B cell (primary cell): Measurements from ENCODE around the gene MLKL. TPM values are rescaled to one million over a fixed set of nuclear protein-coding genes. Genes with fewer than 3 reads are reported as not detected.

ENCODE experiments used
- ATAC-seq: fragments of 200-7000 bp; cut with Tn5 transposase; one replicate; pipeline ENCODE4 v1.10.0; 2021; ENCODE audit warnings: low read depth, mild to moderate bottlenecking, moderate number of reproducible peaks, moderate library complexity
- CTCF ChIA-PET: fragments of 350-600 bp; sonication (Branson Sonifier 250); formaldehyde crosslinking; loops from one replicate; lab custom pipeline; 2021; ENCODE audit warnings: antibody characterized with exemption, inconsistent platforms; lab: Charles Lee
- POLR2A ChIA-PET: fragments of 350-600 bp; sonication (Branson Sonifier 250); formaldehyde crosslinking; loops from one replicate; lab custom pipeline; 2021; ENCODE audit warnings: antibody characterized with exemption; lab: Charles Lee
- DNase-seq: peaks from one replicate; pipeline ENCODE4 v3.0.0; 2013
- H2AFZ ChIP-seq: 2 replicates; pipeline ENCODE4 v1.6.1; 2012; ENCODE audit warnings: mild to moderate bottlenecking, low read depth, low read length; ENCODE audit not compliant: insufficient read depth, poor library complexity, severe bottlenecking
- H3K27ac ChIP-seq, 2 donors: 1 replicate in 1 of 2; 2 replicates in 1 of 2; pipeline ENCODE4 v1.5.1; 2012 to 2013; ENCODE audit warnings: low read length in 2 of 2, mild to moderate bottlenecking in 2 of 2, moderate library complexity in 1 of 2
- H3K27me3 ChIP-seq, 4 experiments: fragments of 200-600 bp in 1 of 4; sonication (generic) in 1 of 4; replicated peaks in 1 of 4; 1 replicate in 2 of 4; 2 replicates in 2 of 4; pipeline versions ENCODE4 v1.6.1 to v1.7.0; 2013 to 2016; ENCODE audit warnings: low read length in 3 of 4, mild to moderate bottlenecking in 2 of 4, mixed read lengths in 1 of 4, moderate library complexity in 1 of 4; ENCODE audit not compliant: insufficient read depth in 4 of 4, control insufficient read depth in 3 of 4; ENCODE audit errors: control extremely low read depth in 1 of 4
- H3K36me3 ChIP-seq, 2 experiments: replicated peaks in 1 of 2; 1 replicate in 1 of 2; 2 replicates in 1 of 2; pipeline versions ENCODE4 v1.6.1 to v1.7.1; 2013; ENCODE audit warnings: low read length in 1 of 2; ENCODE audit not compliant: insufficient read depth in 2 of 2, control insufficient read depth in 1 of 2; ENCODE audit errors: control extremely low read depth in 1 of 2, extremely low read depth in 1 of 2
- H3K4me1 ChIP-seq, 2 donors: fragments of 200-600 bp in 1 of 2; sonication (generic) in 1 of 2; 1 replicate in 1 of 2; 2 replicates in 1 of 2; pipeline versions ENCODE4 v1.5.1 to v1.6.1; 2013 to 2017; ENCODE audit warnings: low read length in 2 of 2; ENCODE audit not compliant: control insufficient read depth in 2 of 2, insufficient read depth in 2 of 2
- H3K4me2 ChIP-seq: replicated peaks from 2 replicates; pipeline ENCODE3; 2012; ENCODE audit warnings: mild to moderate bottlenecking, low read depth, low read length; ENCODE audit not compliant: poor library complexity, severe bottlenecking
- H3K4me3 ChIP-seq, 5 experiments: fragments of 200-600 bp in 1 of 5; sonication (generic) in 1 of 5; 1 replicate in 3 of 5; 2 replicates in 2 of 5; pipeline versions ENCODE4 v1.5.1 to v1.7.0; 2011 to 2016; ENCODE audit warnings: low read length in 4 of 5, mild to moderate bottlenecking in 4 of 5, low read depth in 2 of 5, control low read depth in 1 of 5, moderate library complexity in 1 of 5; ENCODE audit not compliant: insufficient read depth in 1 of 5; ENCODE audit errors: control extremely low read depth in 1 of 5, extremely low read depth in 1 of 5
- H3K79me2 ChIP-seq: fragments of 200-600 bp; sonication (generic); one replicate; pipeline ENCODE4 v1.6.0; 2016; ENCODE audit warnings: low read length; ENCODE audit not compliant: control insufficient read depth, insufficient read depth
- H3K9ac ChIP-seq: fragments of 200-600 bp; sonication (generic); 2 replicates; pipeline ENCODE4 v1.6.1; 2017; ENCODE audit warnings: mild to moderate bottlenecking, low read length, moderate library complexity
- H3K9me3 ChIP-seq, 3 donors: one replicate each; pipeline versions ENCODE4 v1.6.1 to v1.7.1; 2013; ENCODE audit warnings: low read length in 2 of 3; ENCODE audit not compliant: control insufficient read depth in 2 of 3, insufficient read depth in 1 of 3; ENCODE audit errors: control extremely low read depth in 1 of 3
- H4K20me1 ChIP-seq: 2 replicates; pipeline ENCODE4 v1.6.0; 2012; ENCODE audit warnings: mild to moderate bottlenecking, low read length; ENCODE audit not compliant: insufficient read depth, control insufficient read depth, poor library complexity, severe bottlenecking
- H3K27ac Mint-ChIP-seq: one replicate; pipeline ENCODE4 v1.8.0; 2021; ENCODE audit warnings: mixed read lengths
- H3K27me3 Mint-ChIP-seq: one replicate; pipeline ENCODE4 v1.8.0; 2021; ENCODE audit warnings: mixed read lengths
- H3K4me1 Mint-ChIP-seq: one replicate; pipeline ENCODE4 v1.8.0; 2021; ENCODE audit warnings: mixed read lengths
- H3K4me3 Mint-ChIP-seq: one replicate; pipeline ENCODE4 v1.8.0; 2021; ENCODE audit warnings: mixed read lengths
- H3K9me3 Mint-ChIP-seq: one replicate; pipeline ENCODE4 v1.8.0; 2022; ENCODE audit warnings: mixed read lengths; ENCODE audit not compliant: insufficient read depth
- CTCF ChIP-seq: fragments of 200-600 bp; IDR thresholded peaks from one replicate; pipeline ENCODE4 v1.8.0; 2022; ENCODE audit warnings: antibody characterized with exemption, mild to moderate bottlenecking
- EZH2 ChIP-seq: IDR thresholded peaks from 2 replicates; pipeline ENCODE4 v1.6.1; 2012; ENCODE audit warnings: borderline replicate concordance, low read depth, mild to moderate bottlenecking, moderate library complexity, low read length; ENCODE audit not compliant: insufficient read depth, poor library complexity, severe bottlenecking
- WGBS: methylation state at CpG from one replicate; pipeline ENCODE4 v1.1.5; 2013; ENCODE audit warnings: missing lambda C conversion rate; ENCODE audit not compliant: insufficient coverage; 5-methylcytosine and 5-hydroxymethylcytosine counted together
- intact Hi-C: fragments of 100-400 bp; cut with micrococcal nuclease; formaldehyde crosslinking; loops from one replicate; pipeline ENCODE4 v1.10.0; 2022
- polyA plus RNA-seq: library from polyadenylated mRNA; depleted of rRNA; stranded (reverse); fragments of >200 nt; gene quantifications from 2 replicates; pipeline ENCODE4 v1.2.3, GENCODE V29; 2012
- total RNA-seq, 2 donors: library from RNA; stranded (reverse); fragments of 120-200 nt in 1 of 2; gene quantifications; 1 replicate in 1 of 2; 2 replicates in 1 of 2; pipeline versions ENCODE4 v1.2.3 to v1.2.4, GENCODE V29; 2013 to 2022

MLKL gene
- total and polyA plus RNA-seq, 2 donors (not counting 1 experiment from before 2014, with no cell fraction given) = 13.4 to 19.7 TPM

GRCh38 chr16:74739275-74739674 lies 38.6 kb upstream of the MLKL start:
- Histone ChIP-seq H3K27ac (no peak overlapping the region), H3K4me1 (no peaks in the 10 kb centered on the region), H3K79me2 (no peaks in the 10 kb centered on the region), H2AFZ (no peak overlapping the region), H3K9ac (no peak overlapping the region), H3K4me2 (no peak overlapping the region), H3K9me3 (no peaks in the 10 kb centered on the region), H4K20me1 (no peaks in the 10 kb centered on the region), H3K4me3 (no peak overlapping the region), H3K36me3 (no peaks in the 10 kb centered on the region), H3K27me3 (no peaks in the 10 kb centered on the region)
- Mint-ChIP-seq H3K9me3 (no peaks in the 10 kb centered on the region), H3K4me3 (no peak overlapping the region), H3K27ac (no peak overlapping the region), H3K27me3 (no peaks in the 10 kb centered on the region), H3K4me1 (no peaks in the 10 kb centered on the region)
- ChIA-PET CTCF (no interaction called here), POLR2A (interaction anchor here (0.6 kb wide), 1 partner anchor 573 kb away, joined by 3 read pairs; no protein-coding TSS in a partner anchor)
- intact Hi-C loops = no loop called here
- ATAC-seq = no peak
- 98% methylated on average over 6 of the region's 6 CpGs for WGBS
- DNase-seq = no peak
- TF ChIP-seq EZH2 (no peak), CTCF (no peak)

GRCh38 chr16:74738816-74739215 lies 38.2 kb upstream of the MLKL start:
- H3K9me3 ChIP-seq = no peaks in the 10 kb centered on the region
- Mint-ChIP-seq H3K4me1 (no peaks in the 10 kb centered on the region), H3K27me3 (no peaks in the 10 kb centered on the region), H3K27ac (no peak overlapping the region), H3K4me3 (no peak overlapping the region), H3K9me3 (no peaks in the 10 kb centered on the region)
- POLR2A ChIA-PET = interaction anchor here (0.6 kb wide), 1 partner anchor 573 kb away, joined by 3 read pairs; no protein-coding TSS in a partner anchor
- H3K4me2 ChIP-seq = no peak overlapping the region
- no peak overlapping the region for H2AFZ ChIP-seq
- no peak for DNase-seq
- TF ChIP-seq CTCF (no peak), EZH2 (no peak)
- no peaks in the 10 kb centered on the region for H3K79me2 ChIP-seq
- CTCF ChIA-PET = no interaction called here
- H3K4me1 ChIP-seq = no peaks in the 10 kb centered on the region
- no peak for ATAC-seq
- no peak overlapping the region for H3K9ac ChIP-seq
- no peak overlapping the region for H3K27ac ChIP-seq
- H4K20me1 ChIP-seq = no peaks in the 10 kb centered on the region
- no peaks in the 10 kb centered on the region for H3K36me3 ChIP-seq
- 98% methylated on average over 8 of the region's 11 CpGs for WGBS
- no peaks in the 10 kb centered on the region for H3K27me3 ChIP-seq
- intact Hi-C loops = no loop called here
- no peak overlapping the region for H3K4me3 ChIP-seq
